IMR-90 (cell line): ENCODE measurements around the gene TMEM14B. TPM values are rescaled to one million over a fixed set of nuclear protein-coding genes. Genes with fewer than 3 reads are reported as not detected.

Experiments used
- ATAC-seq: fragments of 200-7000 bp; cut with Tn5 transposase; 2 replicates; pipeline ENCODE4 v1.9.1; 2020; ENCODE audit warnings: low read depth, mild to moderate bottlenecking, moderate library complexity
- BruUV-seq: library from RNA; stranded (reverse); fragments of 400-500 nt; replicated peaks from 2 replicates; lab custom pipeline; 2021; lab: Mats Ljungman, UMichigan
- CTCF ChIA-PET: fragments of 300-600 bp; formaldehyde crosslinking; extraction: SDS; loops from one replicate; lab custom pipeline; 2021; ENCODE audit warnings: antibody characterized with exemption; lab: Yijun Ruan, JAX
- POLR2A ChIA-PET: fragments of 300-600 bp; sonication (Branson Sonifier 250); formaldehyde crosslinking; loops from one replicate; lab custom pipeline; 2022; ENCODE audit warnings: antibody characterized with exemption; ENCODE audit not compliant: unreplicated experiment; lab: Charles Lee
- DNase-seq: peaks from one replicate; pipeline ENCODE4 v3.0.0; 2013
- H2AFZ ChIP-seq: replicated peaks from 2 replicates; pipeline ENCODE3; 2013; ENCODE audit warnings: low read length, mild to moderate bottlenecking; ENCODE audit not compliant: poor library complexity
- H2AK5ac ChIP-seq: 2 replicates; pipeline ENCODE4 v1.6.1; 2013; ENCODE audit warnings: low read depth, low read length, inconsistent platforms
- H2AK9ac ChIP-seq: replicated peaks from 2 replicates; pipeline ENCODE3; 2013; ENCODE audit warnings: mild to moderate bottlenecking, low read depth, low read length, moderate library complexity; ENCODE audit not compliant: poor library complexity
- H2BK120ac ChIP-seq: 2 replicates; pipeline ENCODE4 v1.6.1; 2013; ENCODE audit warnings: low read depth, low read length, inconsistent platforms
- H2BK15ac ChIP-seq: 3 replicates; pipeline ENCODE4 v1.6.1; 2013; ENCODE audit warnings: low read depth, low read length, inconsistent platforms
- H2BK20ac ChIP-seq: 2 replicates; pipeline ENCODE4 v1.6.1; 2013; ENCODE audit warnings: low read depth, mild to moderate bottlenecking, inconsistent platforms, low read length, moderate library complexity
- H2BK5ac ChIP-seq: 2 replicates; pipeline ENCODE4 v1.6.1; 2013; ENCODE audit warnings: mild to moderate bottlenecking, low read depth, low read length, inconsistent platforms; ENCODE audit not compliant: poor library complexity, severe bottlenecking
- H3K14ac ChIP-seq: replicated peaks from 2 replicates; pipeline ENCODE4 v1.6.1; 2013; ENCODE audit warnings: low read depth, low read length, inconsistent platforms
- H3K18ac ChIP-seq: 2 replicates; pipeline ENCODE4 v1.6.1; 2013; ENCODE audit warnings: low read depth, low read length, control low read depth
- H3K23ac ChIP-seq: 2 replicates; pipeline ENCODE4 v1.6.1; 2013; ENCODE audit warnings: low read depth, low read length, inconsistent platforms
- H3K27ac ChIP-seq: 2 replicates; pipeline ENCODE4 v1.5.1; 2013; ENCODE audit warnings: mild to moderate bottlenecking, control low read depth, low read length; ENCODE audit not compliant: insufficient read depth
- H3K27me3 ChIP-seq: 2 replicates; pipeline ENCODE4 v1.6.1; 2013; ENCODE audit warnings: low read length; ENCODE audit not compliant: control insufficient read depth, insufficient read depth
- H3K36me3 ChIP-seq: 2 replicates; pipeline ENCODE4 v1.6.1; 2013; ENCODE audit warnings: low read length, mixed read lengths; ENCODE audit not compliant: control insufficient read depth, insufficient read depth
- H3K4ac ChIP-seq: 2 replicates; pipeline ENCODE4 v1.6.1; 2013; ENCODE audit warnings: low read depth, low read length, inconsistent platforms
- H3K4me1 ChIP-seq: 2 replicates; pipeline ENCODE4 v1.6.1; 2013; ENCODE audit warnings: low read length, mixed read lengths; ENCODE audit not compliant: control insufficient read depth, insufficient read depth
- H3K4me2 ChIP-seq: 2 replicates; pipeline ENCODE4 v1.6.1; 2013; ENCODE audit warnings: low read depth, mild to moderate bottlenecking, control low read depth, low read length, moderate library complexity
- H3K4me3 ChIP-seq: 2 replicates; pipeline ENCODE4 v1.5.1; 2013; ENCODE audit warnings: low read depth, mild to moderate bottlenecking, control low read depth, low read length, moderate library complexity; ENCODE audit not compliant: insufficient read depth
- H3K56ac ChIP-seq: 2 replicates; pipeline ENCODE4 v1.6.1; 2013; ENCODE audit warnings: low read length, inconsistent platforms; ENCODE audit not compliant: insufficient read depth; ENCODE audit errors: extremely low read depth
- H3K79me1 ChIP-seq, 2 experiments: 2 replicates each; pipeline ENCODE4 v1.6.1; 2013; ENCODE audit warnings: low read length in 2 of 2, inconsistent platforms in 1 of 2, low read depth in 1 of 2
- H3K9ac ChIP-seq: 2 replicates; pipeline ENCODE4 v1.6.1; 2013; ENCODE audit warnings: low read depth, low read length, control low read depth
- H3K9me1 ChIP-seq: 2 replicates; pipeline ENCODE4 v1.6.1; 2013; ENCODE audit warnings: low read length, inconsistent platforms; ENCODE audit not compliant: insufficient read depth
- H3K9me3 ChIP-seq: 2 replicates; pipeline ENCODE4 v1.6.1; 2013; ENCODE audit warnings: low read length; ENCODE audit not compliant: control insufficient read depth, insufficient read depth
- H4K20me1 ChIP-seq: 2 replicates; pipeline ENCODE4 v1.6.1; 2013; ENCODE audit warnings: low read length, inconsistent platforms; ENCODE audit not compliant: insufficient read depth
- H4K5ac ChIP-seq: 2 replicates; pipeline ENCODE4 v1.6.1; 2013; ENCODE audit warnings: mild to moderate bottlenecking, low read depth, low read length, control low read depth
- H4K8ac ChIP-seq, 2 experiments: 2 replicates each; pipeline ENCODE4 v1.6.1; 2013; ENCODE audit warnings: low read depth in 2 of 2, low read length in 2 of 2, control low read depth in 1 of 2, inconsistent platforms in 1 of 2
- H4K91ac ChIP-seq: 2 replicates; pipeline ENCODE4 v1.6.1; 2013; ENCODE audit warnings: low read depth, low read length, inconsistent platforms; ENCODE audit not compliant: insufficient read depth
- BHLHE40 ChIP-seq: fragments of 150-350 bp; IDR thresholded peaks from 2 replicates; pipeline ENCODE4 v1.6.1; 2016; ENCODE audit warnings: mild to moderate bottlenecking, low read depth, low read length
- CEBPB ChIP-seq: IDR thresholded peaks from 2 replicates; pipeline ENCODE4 v1.6.1; 2012; ENCODE audit warnings: low read depth, low read length, improper control_type of control experiment
- CHD1 ChIP-seq: IDR thresholded peaks from 2 replicates; pipeline ENCODE4 v1.6.1; 2012; ENCODE audit warnings: low read depth, low read length, improper control_type of control experiment
- CTCF ChIP-seq: conservative IDR thresholded peaks from 2 replicates; pipeline ENCODE4 v1.5.1; 2012; ENCODE audit warnings: mild to moderate bottlenecking, low read depth, low read length, improper control_type of control experiment
- ELK1 ChIP-seq: fragments of 150-350 bp; IDR thresholded peaks from 2 replicates; pipeline ENCODE4 v1.6.1; 2016; ENCODE audit warnings: low read depth, mild to moderate bottlenecking, low read length, moderate library complexity, borderline replicate concordance
- FOS ChIP-seq: fragments of 150-350 bp; IDR thresholded peaks from 2 replicates; pipeline ENCODE4 v1.6.1; 2016; ENCODE audit warnings: low read depth, low read length
- MAFK ChIP-seq: IDR thresholded peaks from 2 replicates; pipeline ENCODE4 v1.6.1; 2012; ENCODE audit warnings: low read depth, low read length, improper control_type of control experiment
- MAZ ChIP-seq: IDR thresholded peaks from 2 replicates; pipeline ENCODE4 v1.6.1; 2012; ENCODE audit warnings: low read depth, mild to moderate bottlenecking, low read length, improper control_type of control experiment, moderate library complexity, borderline replicate concordance
- MXI1 ChIP-seq: IDR thresholded peaks from 2 replicates; pipeline ENCODE4 v1.6.1; 2012; ENCODE audit warnings: low read depth, mild to moderate bottlenecking, low read length, moderate library complexity, borderline replicate concordance
- NFE2L2 ChIP-seq: fragments of 150-350 bp; IDR thresholded peaks from 2 replicates; pipeline ENCODE4 v1.6.1; 2016; ENCODE audit warnings: low read depth, mild to moderate bottlenecking, low read length
- POLR2A ChIP-seq: IDR thresholded peaks from 2 replicates; pipeline ENCODE4 v1.6.1; 2012; ENCODE audit warnings: mild to moderate bottlenecking, low read depth, low read length
- RCOR1 ChIP-seq: IDR thresholded peaks from 2 replicates; pipeline ENCODE4 v1.6.1; 2012; ENCODE audit warnings: mild to moderate bottlenecking, low read length, improper control_type of control experiment; ENCODE audit not compliant: insufficient replicate concordance
- SMC3 ChIP-seq: fragments of 150-350 bp; IDR thresholded peaks from 2 replicates; pipeline ENCODE4 v1.6.1; 2016; ENCODE audit warnings: low read depth, mild to moderate bottlenecking, antibody characterized with exemption, low read length, moderate library complexity
- USF2 ChIP-seq: fragments of 150-350 bp; IDR thresholded peaks from 2 replicates; pipeline ENCODE4 v1.6.1; 2017; ENCODE audit warnings: mild to moderate bottlenecking, antibody characterized with exemption, low read length, low read depth
- WGBS, 2 experiments: methylation state at CpG; one replicate each; pipeline versions ENCODE4 v1.1.5 to v1.1.7; 2013; ENCODE audit warnings: missing lambda C conversion rate in 2 of 2; ENCODE audit not compliant: insufficient read length in 1 of 2; ENCODE audit errors: extremely low coverage in 2 of 2; 5-methylcytosine and 5-hydroxymethylcytosine counted together
- dilution Hi-C: fragments of 300-500 bp; cut with HindIII; formaldehyde crosslinking; loops from one replicate; pipeline ENCODE4 v1.14.3; 2018; ENCODE audit warnings: low sequenced_read_pairs; ENCODE audit not compliant: unreplicated experiment
- in situ Hi-C: fragments of 300-500 bp; cut with MboI; formaldehyde crosslinking; loops from 3 replicates; pipeline ENCODE4 v1.14.3; 2019; ENCODE audit warnings: low sequenced_read_pairs, inconsistent platforms, mixed read lengths
- intact Hi-C: fragments of 100-400 bp; cut with micrococcal nuclease; formaldehyde crosslinking; loops from 2 replicates; pipeline ENCODE4 v1.10.0; 2022
- polyA plus RNA-seq, 3 experiments: library from polyadenylated mRNA; depleted of rRNA; stranded (reverse); fragments of >200 nt; gene quantifications; 2 replicates each; pipeline ENCODE4 v1.2.3, GENCODE V29; 2012; ENCODE audit warnings: low replicate concordance in 1 of 3
- total RNA-seq: library from RNA; depleted of rRNA; stranded (reverse); fragments of >200 nt; gene quantifications from 2 replicates; pipeline ENCODE4 v1.2.3, GENCODE V29; 2012

The TMEM14B gene
- total and polyA plus RNA-seq, 2 of the 4 experiments (the other 2 are of a cell fraction), result 66.5 to 81.4 TPM

- Histone ChIP-seq H3K18ac (no peak overlapping the region), H4K8ac (no peak overlapping the region), H2AK9ac (no peak overlapping the region), H3K23ac (no peak overlapping the region), H2AK5ac (no peak overlapping the region), H2BK5ac (no peak overlapping the region), H3K4me1 (no peaks in the 10 kb centered on the region), H3K27ac (no peak overlapping the region), H2BK20ac (no peak overlapping the region), H3K9ac (no peak overlapping the region), H4K5ac (no peak overlapping the region), H3K4ac (no peak overlapping the region), H2BK15ac (no peak overlapping the region), H3K14ac (no peak overlapping the region), H3K79me1 (peaks cover 4 to 9% of the 10 kb centered on the region in 2 experiments; a peak in 2 of 4 replicates), H3K36me3 (peaks cover 8% of the 10 kb centered on the region; the same call in 1 of the 2 replicates), H3K4me3 (no peak overlapping the region), H3K4me2 (no peak overlapping the region), H4K20me1 (no peaks in the 10 kb centered on the region), H3K9me1 (no peaks in the 10 kb centered on the region; the same call in 1 of the 2 replicates), H4K91ac (no peak overlapping the region), H3K9me3 (no peaks in the 10 kb centered on the region), H2BK120ac (no peak overlapping the region), H3K56ac (no peak overlapping the region), H2AFZ (no peak overlapping the region), H3K27me3 (no peaks in the 10 kb centered on the region)
- dilution Hi-C loops (no loop called here), in situ Hi-C loops (loop anchor here (25.0 kb wide), 1 partner anchor 1255 kb away; no protein-coding TSS in a partner anchor), intact Hi-C loops (no loop called here)
- no peak for DNase-seq
- ATAC-seq, result no peak
- ChIA-PET CTCF (no interaction called here), POLR2A (no interaction called here)
- no TSS peak for BruUV-seq
- TF ChIP-seq NFE2L2, result no peak
- no peak for TF ChIP-seq CEBPB
- TF ChIP-seq MAZ, result no peak
- no peak for TF ChIP-seq MXI1
- no peak for TF ChIP-seq CTCF
- TF ChIP-seq POLR2A, result no peak
- no peak for TF ChIP-seq FOS
- no peak for TF ChIP-seq USF2
- no peak for TF ChIP-seq ELK1
- no peak for TF ChIP-seq MAFK
- TF ChIP-seq RCOR1, result no peak
- TF ChIP-seq SMC3, result no peak
- TF ChIP-seq CHD1, result no peak
- TF ChIP-seq BHLHE40, result no peak
- 100% methylated on average over 8 of the region's 12 CpGs; no CpG with 5 or more reads in 1 of the 2 experiments for WGBS, 2 experiments
Observed at GRCh38 chr6:10742251-10742650, 5.4 kb upstream of the TMEM14B start.
